Lower lobe of right lung (tissue), 2 donors: ENCODE results near the gene SRPRB. TPM values are rescaled to one million over a fixed set of nuclear protein-coding genes. Genes with fewer than 3 reads are reported as not detected.

Source experiments
- ATAC-seq, 2 donors: fragments of 200-7000 bp; cut with Tn5 transposase; one replicate each; pipeline ENCODE4 v1.9.1; 2020 to 2022; ENCODE audit warnings: mild to moderate bottlenecking in 2 of 2, moderate library complexity in 2 of 2
- DNase-seq: peaks from one replicate; pipeline ENCODE4 v3.0.0-alpha.2; 2020
- H3K27ac ChIP-seq: fragments of 200-600 bp; one replicate; pipeline ENCODE4 v1.8.0; 2022
- H3K27me3 ChIP-seq: fragments of 200-600 bp; one replicate; pipeline ENCODE4 v1.8.0; 2022; ENCODE audit warnings: low read depth
- H3K36me3 ChIP-seq: fragments of 200-600 bp; one replicate; pipeline ENCODE4 v1.8.0; 2022; ENCODE audit warnings: mild to moderate bottlenecking
- H3K4me1 ChIP-seq: fragments of 200-600 bp; one replicate; pipeline ENCODE4 v1.8.0; 2022
- H3K4me3 ChIP-seq: fragments of 200-600 bp; one replicate; pipeline ENCODE4 v1.8.0; 2022; ENCODE audit warnings: mild to moderate bottlenecking
- H3K9me3 ChIP-seq: fragments of 200-600 bp; one replicate; pipeline ENCODE4 v1.8.0; 2022
- CTCF ChIP-seq: fragments of 200-600 bp; IDR thresholded peaks from one replicate; pipeline ENCODE4 v1.8.0; 2022; ENCODE audit warnings: antibody characterized with exemption, mild to moderate bottlenecking
- intact Hi-C: fragments of 100-400 bp; cut with DNase I; formaldehyde crosslinking; loops from one replicate; pipeline ENCODE4 v1.11.0; 2022
- total RNA-seq: library from RNA; stranded (reverse); fragmentation: NEBNext Ultra II Directional; extraction: Animal tissue kit (Norgen Biotek cat#: 25700); gene quantifications from one replicate; pipeline ENCODE4 v1.2.1, GENCODE V29; 2021
- donor health status: DM: no; HTN: yes; CAD: no; lungs with severe emphysema.

Gene SRPRB
- total RNA-seq, 1 donor from 2014 or later: 43.3 TPM

- H3K4me3 ChIP-seq: no peak overlapping the region
- H3K9me3 ChIP-seq: no peaks in the 10 kb centered on the region
- no peaks in the 10 kb centered on the region for H3K27me3 ChIP-seq
- intact Hi-C loops: no loop called here
- no peak for DNase-seq
- H3K4me1 ChIP-seq: no peaks in the 10 kb centered on the region
- no peaks in the 10 kb centered on the region for H3K36me3 ChIP-seq
- H3K27ac ChIP-seq: no peak overlapping the region
- no peak for TF ChIP-seq CTCF
- peak in 1 of 2 donors; percentile 45 for ATAC-seq
Observed at GRCh38 chr3:133763797-133764683, 41.6 kb upstream of the SRPRB start.

GRCh38 chr3:133765256-133765655 lies 40.4 kb upstream of the SRPRB start:
- Histone ChIP-seq H3K36me3 (no peaks in the 10 kb centered on the region), H3K4me1 (no peaks in the 10 kb centered on the region), H3K27me3 (no peaks in the 10 kb centered on the region), H3K4me3 (no peak overlapping the region), H3K27ac (no peak overlapping the region), H3K9me3 (no peaks in the 10 kb centered on the region)
- DNase-seq (no peak), ATAC-seq (no peak)
- intact Hi-C loops: no loop called here
- no peak for TF ChIP-seq CTCF

DNA sequence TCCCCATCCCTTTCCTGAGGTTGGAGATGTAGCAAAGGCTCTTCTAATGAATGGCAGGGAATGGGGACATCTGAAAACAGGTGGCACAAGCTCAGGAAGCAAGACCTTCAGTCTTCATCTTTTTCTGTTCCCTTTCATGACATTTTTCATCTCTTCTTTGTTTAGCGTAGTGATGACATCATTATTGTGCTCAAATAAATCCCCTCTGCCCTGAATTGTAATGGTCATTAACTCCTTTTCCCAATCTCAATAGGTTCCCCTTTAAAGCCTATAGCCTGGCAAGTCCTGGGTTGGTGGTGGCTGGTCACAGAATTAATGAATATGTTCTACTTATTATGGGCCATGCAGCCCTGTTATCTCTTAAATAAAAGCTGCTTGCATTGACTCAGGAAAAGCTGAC lies 38.0 kb upstream of the SRPRB start:
- ATAC-seq (no peak), DNase-seq (no peak)
- no peaks in the 10 kb centered on the region for H3K36me3 ChIP-seq
- no peak overlapping the region for H3K4me3 ChIP-seq
- no peaks in the 10 kb centered on the region for H3K4me1 ChIP-seq
- intact Hi-C loops: no loop called here
- TF ChIP-seq CTCF: no peak
- no peaks in the 10 kb centered on the region for H3K9me3 ChIP-seq
- H3K27ac ChIP-seq: no peak overlapping the region
- no peaks in the 10 kb centered on the region for H3K27me3 ChIP-seq

DNA sequence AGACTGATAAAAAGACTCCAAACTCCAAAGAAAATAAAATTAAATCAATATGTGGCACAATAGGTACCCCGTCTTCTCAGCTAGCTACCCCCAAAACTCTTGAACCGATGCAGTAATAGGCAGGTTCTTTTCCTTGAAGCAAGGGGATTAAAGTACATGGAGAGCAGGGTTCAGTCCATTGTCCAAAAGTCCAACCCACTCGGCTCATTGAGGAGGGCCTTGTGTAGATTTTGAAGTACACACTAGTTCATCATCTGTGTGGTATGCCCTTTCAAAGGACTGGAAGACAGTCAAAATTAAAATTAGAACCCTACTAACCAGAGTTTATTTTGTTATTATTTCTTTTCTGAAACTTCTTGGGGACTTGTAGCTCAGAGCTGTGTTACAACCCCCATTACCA lies 36.1 kb upstream of the SRPRB start:
- H3K27ac ChIP-seq: no peak overlapping the region
- H3K27me3 ChIP-seq: no peaks in the 10 kb centered on the region
- no peaks in the 10 kb centered on the region for H3K36me3 ChIP-seq
- no peaks in the 10 kb centered on the region for H3K4me1 ChIP-seq
- intact Hi-C loops: no loop called here
- ATAC-seq: no peak
- TF ChIP-seq CTCF: no peak
- no peak overlapping the region for H3K4me3 ChIP-seq
- no peaks in the 10 kb centered on the region for H3K9me3 ChIP-seq
- DNase-seq: no peak

GRCh38 chr3:133773732-133774131 lies 31.9 kb upstream of the SRPRB start:
- intact Hi-C loops: no loop called here
- ATAC-seq: no peak
- H3K27ac ChIP-seq: no peak overlapping the region
- no peaks in the 10 kb centered on the region for H3K4me1 ChIP-seq
- H3K4me3 ChIP-seq: no peak overlapping the region
- H3K27me3 ChIP-seq: no peaks in the 10 kb centered on the region
- H3K9me3 ChIP-seq: no peaks in the 10 kb centered on the region
- no peaks in the 10 kb centered on the region for H3K36me3 ChIP-seq
- no peak for DNase-seq
- no peak for TF ChIP-seq CTCF
